Measurements from ENCODE around the gene SYT1. TPM values are rescaled to one million over a fixed set of nuclear protein-coding genes. Genes with fewer than 3 reads are reported as not detected.

Gene SYT1
- total RNA-seq, 2 experiments from 2014 or later = not detected

GRCh38 chr12:79124385-79124784, 259.8 kb downstream of the SYT1 start:
- ChIA-PET CTCF (no interaction called here), POLR2A (no interaction called here)

- ChIA-PET POLR2A (no interaction called here), CTCF (interaction anchor here (0.6 kb wide), 1 partner anchor 1098 kb away, joined by 3 read pairs; no protein-coding TSS in a partner anchor)
These were observed 260.8 kb downstream of the SYT1 start for GRCh38 chr12:79125358-79125757.

- ChIA-PET POLR2A (no interaction called here), CTCF (no interaction called here)
These were observed 262.7 kb downstream of the SYT1 start for GRCh38 chr12:79127271-79127751.

- POLR2A ChIA-PET = no interaction called here
- CTCF ChIA-PET = no interaction called here
These were observed 264.4 kb downstream of the SYT1 start for GRCh38 chr12:79128956-79129355.

GRCh38 chr12:79138872-79139271, 274.3 kb downstream of the SYT1 start:
- CTCF ChIA-PET = no interaction called here
- POLR2A ChIA-PET = no interaction called here

- ChIA-PET POLR2A (no interaction called here), CTCF (no interaction called here)
These were observed 276.1 kb downstream of the SYT1 start for GRCh38 chr12:79140711-79141110.

GRCh38 chr12:79141776-79142175, 277.2 kb downstream of the SYT1 start:
- ChIA-PET CTCF (no interaction called here), POLR2A (no interaction called here)

GRCh38 chr12:79143803-79144202, 279.2 kb downstream of the SYT1 start:
- CTCF ChIA-PET = no interaction called here
- POLR2A ChIA-PET = no interaction called here

GRCh38 chr12:79151956-79152355, 287.4 kb downstream of the SYT1 start:
- CTCF ChIA-PET = interaction anchor here (0.7 kb wide), 1 partner anchor 221 kb away, joined by 4 read pairs; no protein-coding TSS in a partner anchor

GRCh38 chr12:79155683-79156082, 291.1 kb downstream of the SYT1 start:
- ChIA-PET CTCF (no interaction called here), POLR2A (no interaction called here)

More at GRCh38 chr12:79151956-79152355, 287.4 kb downstream of the SYT1 start:
- POLR2A ChIA-PET = no interaction called here

- POLR2A ChIA-PET = no interaction called here
- CTCF ChIA-PET = no interaction called here
These were observed 292.4 kb downstream of the SYT1 start for GRCh38 chr12:79156846-79157463.

GRCh38 chr12:79161249-79161934, 296.8 kb downstream of the SYT1 start:
- POLR2A ChIA-PET = no interaction called here
- CTCF ChIA-PET = no interaction called here

- ChIA-PET POLR2A (no interaction called here), CTCF (no interaction called here)
These were observed 297.7 kb downstream of the SYT1 start for GRCh38 chr12:79162147-79162772.

GRCh38 chr12:79162948-79163347, 298.4 kb downstream of the SYT1 start:
- POLR2A ChIA-PET = no interaction called here
- CTCF ChIA-PET = no interaction called here

- POLR2A ChIA-PET = no interaction called here
- CTCF ChIA-PET = no interaction called here
These were observed 300.3 kb downstream of the SYT1 start for GRCh38 chr12:79164890-79165289.

GRCh38 chr12:79168687-79169086, 304.1 kb downstream of the SYT1 start:
- CTCF ChIA-PET = no interaction called here
- POLR2A ChIA-PET = no interaction called here

GRCh38 chr12:79174626-79175025, 310.1 kb downstream of the SYT1 start:
- CTCF ChIA-PET = no interaction called here
- POLR2A ChIA-PET = no interaction called here

GRCh38 chr12:79183003-79183402, 318.4 kb downstream of the SYT1 start:
- ChIA-PET CTCF (no interaction called here), POLR2A (no interaction called here)

- POLR2A ChIA-PET = no interaction called here
- CTCF ChIA-PET = no interaction called here
These were observed 319.4 kb downstream of the SYT1 start for GRCh38 chr12:79183926-79184325.

- CTCF ChIA-PET = no interaction called here
- POLR2A ChIA-PET = no interaction called here
These were observed 321.9 kb downstream of the SYT1 start for GRCh38 chr12:79186506-79186905.

GRCh38 chr12:79187032-79187431, 322.5 kb downstream of the SYT1 start:
- CTCF ChIA-PET = no interaction called here
- POLR2A ChIA-PET = no interaction called here

- ChIA-PET CTCF (no interaction called here), POLR2A (no interaction called here)
These were observed 326.8 kb downstream of the SYT1 start for GRCh38 chr12:79191391-79191790.
